PC-9 (cell line): ENCODE measurements around the gene EIF4EBP3.

ENCODE experiments used
- CTCF ChIP-seq: fragments of 200-600 bp; sonication (generic); conservative IDR thresholded peaks from 2 replicates; pipeline ENCODE4 v1.6.1; 2017; ENCODE audit warnings: mixed run types, antibody characterized with exemption, mild to moderate bottlenecking, moderate library complexity
- EZH2 ChIP-seq: fragments of 200-600 bp; sonication (generic); IDR thresholded peaks from 2 replicates; pipeline ENCODE4 v1.8.0; 2017; ENCODE audit warnings: antibody characterized with exemption, low read depth

GRCh38 chr5:140551872-140552271 is 4.4 kb downstream of the EIF4EBP3 start:
- TF ChIP-seq CTCF = no peak
- TF ChIP-seq EZH2 = no peak
